Keratinocyte (primary cell): ENCODE data around the gene HK1. TPM values are rescaled to one million over a fixed set of nuclear protein-coding genes. Genes with fewer than 3 reads are reported as not detected.

ENCODE experiments used
- DNase-seq: peaks from one replicate; pipeline ENCODE4 v3.0.0-alpha.2; 2011; ENCODE audit warnings: low read depth, missing footprints, low spot score
- FAIRE-seq: peaks from 2 replicates; lab custom pipeline; 2011; peaks lifted over from hg19 to GRCh38; lab: Jason Lieb, UNC
- H2AFZ ChIP-seq: 2 replicates; pipeline ENCODE4 v1.6.0; 2012; ENCODE audit warnings: low read length, control low read depth, inconsistent platforms; ENCODE audit not compliant: control insufficient read depth
- H3K27ac ChIP-seq: 2 replicates; pipeline ENCODE4 v1.5.1; 2011; ENCODE audit warnings: low read length; ENCODE audit not compliant: control insufficient read depth, insufficient read depth
- H3K27me3 ChIP-seq: 3 replicates; pipeline ENCODE4 v1.6.0; 2011; ENCODE audit warnings: low read length; ENCODE audit not compliant: control insufficient read depth, insufficient read depth; ENCODE audit errors: extremely low read depth
- H3K36me3 ChIP-seq, 2 experiments: 2 replicates in 1 of 2; 3 replicates in 1 of 2; pipeline ENCODE4 v1.5.1; 2011; ENCODE audit warnings: low read length in 2 of 2, mild to moderate bottlenecking in 1 of 2; ENCODE audit not compliant: control insufficient read depth in 2 of 2, insufficient read depth in 2 of 2; ENCODE audit errors: extremely low read depth in 1 of 2
- H3K4me1 ChIP-seq: 3 replicates; pipeline ENCODE4 v1.5.1; 2011; ENCODE audit warnings: low read length; ENCODE audit not compliant: control insufficient read depth, insufficient read depth; ENCODE audit errors: extremely low read depth
- H3K4me2 ChIP-seq: 3 replicates; pipeline ENCODE4 v1.6.0; 2011; ENCODE audit warnings: low read depth, low read length; ENCODE audit not compliant: control insufficient read depth, insufficient read depth; ENCODE audit errors: extremely low read depth
- H3K4me3 ChIP-seq, 3 experiments: fragments of 200-600 bp in 1 of 3; sonication (generic) in 1 of 3; 2 replicates in 2 of 3; 3 replicates in 1 of 3; pipeline ENCODE4 v1.5.1; 2011 to 2016; ENCODE audit warnings: low read length in 3 of 3, mild to moderate bottlenecking in 3 of 3, control low read depth in 2 of 3, inconsistent platforms in 1 of 3, low read depth in 1 of 3, mixed read lengths in 1 of 3, mixed run types in 1 of 3, moderate library complexity in 1 of 3; ENCODE audit not compliant: control insufficient read depth in 2 of 3, insufficient read depth in 2 of 3; ENCODE audit errors: extremely low read depth in 1 of 3
- H3K79me2 ChIP-seq: 2 replicates; pipeline ENCODE4 v1.6.0; 2012; ENCODE audit warnings: low read length; ENCODE audit not compliant: control insufficient read depth, insufficient read depth
- H3K9ac ChIP-seq: 3 replicates; pipeline ENCODE4 v1.6.0; 2011; ENCODE audit warnings: low read length; ENCODE audit not compliant: control insufficient read depth, insufficient read depth; ENCODE audit errors: extremely low read depth
- H3K9me1 ChIP-seq: 3 replicates; pipeline ENCODE4 v1.6.0; 2011; ENCODE audit warnings: low read length; ENCODE audit not compliant: control insufficient read depth, insufficient read depth; ENCODE audit errors: extremely low read depth
- H3K9me3 ChIP-seq: 2 replicates; pipeline ENCODE4 v1.5.1; 2012; ENCODE audit warnings: low read depth, low read length; ENCODE audit not compliant: control insufficient read depth
- H4K20me1 ChIP-seq: 3 replicates; pipeline ENCODE4 v1.6.0; 2011; ENCODE audit warnings: low read length; ENCODE audit not compliant: control insufficient read depth, insufficient read depth; ENCODE audit errors: extremely low read depth
- EZH2 ChIP-seq: IDR thresholded peaks from one replicate; pipeline ENCODE4 v1.6.1; 2012; ENCODE audit warnings: inconsistent platforms, mild to moderate bottlenecking, low read length, moderate library complexity
- dilution Hi-C: fragments of 300-500 bp; cut with MboI; formaldehyde crosslinking; loops from one replicate; pipeline ENCODE4 v1.7.0; 2020; ENCODE audit warnings: low sequenced_read_pairs; ENCODE audit not compliant: extremely low pct_ligation_motif_present
- polyA plus RNA-seq, 5 experiments: library from polyadenylated mRNA; depleted of rRNA in 3 of 5; stranded (reverse) in 3 of 5; stranded (forward) in 1 of 5; unstranded in 1 of 5; fragments of >200 nt; gene quantifications; 1 replicate in 1 of 5; 2 replicates in 3 of 5; 3 replicates in 1 of 5; pipeline versions ENCODE4 v1.2.1 to v1.2.3, GENCODE V29; 2011 to 2012; ENCODE audit warnings: missing spikeins in 2 of 5, low read depth in 1 of 5, low replicate concordance in 1 of 5
- TF ChIP-seq, protein P1 (sequence below), 3 experiments: IDR thresholded peaks in 1 of 3; conservative IDR thresholded peaks in 1 of 3; optimal IDR thresholded peaks in 1 of 3; 2 replicates in 2 of 3; 3 replicates in 1 of 3; pipeline versions ENCODE3 to v1.5.1; 2011; ENCODE audit warnings: low read length in 3 of 3, mild to moderate bottlenecking in 3 of 3, moderate library complexity in 2 of 3, control low read depth in 1 of 3, inconsistent platforms in 1 of 3; ENCODE audit not compliant: insufficient read depth in 2 of 3; ENCODE audit errors: extremely low read depth in 1 of 3

The HK1 gene
- polyA plus RNA-seq, 1 donor (not counting 4 experiments of a cell fraction or from before 2014, with no cell fraction given): 106 TPM

DNA sequence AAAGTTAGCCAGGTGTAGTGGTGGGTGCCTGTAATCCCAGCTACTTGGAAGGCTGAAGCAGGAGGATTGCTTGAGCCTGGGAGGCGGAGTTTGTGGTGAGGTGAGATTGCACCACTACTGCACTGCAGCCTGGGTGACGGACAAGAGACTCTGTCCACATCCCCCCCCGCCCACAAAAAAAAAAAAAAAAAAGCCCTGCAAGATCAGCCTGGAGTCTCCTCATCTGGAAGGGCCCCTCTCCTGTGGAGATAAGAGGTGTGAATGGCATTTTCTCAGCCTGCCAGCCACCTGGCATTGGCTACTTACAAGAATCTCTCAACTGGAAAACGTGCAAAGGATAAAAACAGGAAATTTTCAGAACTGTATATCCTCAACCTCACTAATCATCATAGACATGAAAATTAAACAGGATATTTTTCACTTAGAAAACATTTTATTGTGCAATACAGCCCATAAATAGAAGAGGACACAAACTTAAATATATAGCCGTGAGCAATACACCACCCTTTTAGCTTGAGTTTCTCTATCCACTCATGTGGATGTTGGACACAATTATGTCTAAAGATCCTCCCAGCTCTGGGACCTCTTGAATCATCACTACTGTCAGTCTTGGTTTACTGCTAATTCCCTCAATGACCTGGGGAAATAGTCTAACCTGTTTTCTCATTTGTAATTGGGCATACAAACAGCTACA is 161.7 kb downstream of the HK1 start:
- Histone ChIP-seq H2AFZ (no peak overlapping the region), H3K27ac (peak overlapping the region; percentile 91), H3K4me3 (peak overlapping the region in 1 of 3 experiments; percentile 34)

DNA sequence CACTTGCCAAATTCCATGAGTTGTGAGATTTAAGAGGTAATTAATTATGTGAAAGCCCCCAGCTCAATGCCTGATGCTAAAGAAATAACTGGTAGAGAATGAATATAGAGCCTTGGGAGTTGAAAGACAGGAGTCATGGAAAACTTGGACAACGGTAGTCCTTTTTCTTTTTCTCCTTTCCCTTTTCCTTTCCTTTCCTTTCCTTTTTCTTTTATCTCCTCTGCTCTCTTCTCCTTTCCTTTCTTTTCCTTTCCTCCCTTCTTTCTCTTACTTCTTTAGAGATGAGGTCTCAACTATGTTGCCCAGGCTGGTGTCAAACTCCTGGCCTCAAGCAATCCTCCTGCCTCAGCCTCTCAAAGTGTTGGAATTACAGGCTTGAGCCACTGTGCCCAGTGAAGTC is 165.1 kb downstream of the HK1 start:
- H3K36me3 ChIP-seq: no peaks in the 10 kb centered on the region
- H3K4me2 ChIP-seq: no peak overlapping the region
- H3K9ac ChIP-seq: no peak overlapping the region
- H2AFZ ChIP-seq: no peak overlapping the region
- H3K9me1 ChIP-seq: no peaks in the 10 kb centered on the region
- no peak for FAIRE-seq
- TF ChIP-seq, protein P1, sequence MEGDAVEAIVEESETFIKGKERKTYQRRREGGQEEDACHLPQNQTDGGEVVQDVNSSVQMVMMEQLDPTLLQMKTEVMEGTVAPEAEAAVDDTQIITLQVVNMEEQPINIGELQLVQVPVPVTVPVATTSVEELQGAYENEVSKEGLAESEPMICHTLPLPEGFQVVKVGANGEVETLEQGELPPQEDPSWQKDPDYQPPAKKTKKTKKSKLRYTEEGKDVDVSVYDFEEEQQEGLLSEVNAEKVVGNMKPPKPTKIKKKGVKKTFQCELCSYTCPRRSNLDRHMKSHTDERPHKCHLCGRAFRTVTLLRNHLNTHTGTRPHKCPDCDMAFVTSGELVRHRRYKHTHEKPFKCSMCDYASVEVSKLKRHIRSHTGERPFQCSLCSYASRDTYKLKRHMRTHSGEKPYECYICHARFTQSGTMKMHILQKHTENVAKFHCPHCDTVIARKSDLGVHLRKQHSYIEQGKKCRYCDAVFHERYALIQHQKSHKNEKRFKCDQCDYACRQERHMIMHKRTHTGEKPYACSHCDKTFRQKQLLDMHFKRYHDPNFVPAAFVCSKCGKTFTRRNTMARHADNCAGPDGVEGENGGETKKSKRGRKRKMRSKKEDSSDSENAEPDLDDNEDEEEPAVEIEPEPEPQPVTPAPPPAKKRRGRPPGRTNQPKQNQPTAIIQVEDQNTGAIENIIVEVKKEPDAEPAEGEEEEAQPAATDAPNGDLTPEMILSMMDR (optimal IDR thresholded peaks at IDR 0.05 in 1 of 3, IDR thresholded peaks at IDR 0.05 in 1 of 3, conservative IDR thresholded peaks at IDR 0.05 in 1 of 3; ENCODE audit: extremely low read depth in 1 of 3, insufficient read depth in 2 of 3, low read length in 3 of 3): no peak
- TF ChIP-seq EZH2: no peak
- H3K4me1 ChIP-seq: peaks cover 48% of the 10 kb centered on the region
- no peaks in the 10 kb centered on the region for H4K20me1 ChIP-seq
- no peak for DNase-seq
- H3K9me3 ChIP-seq: no peaks in the 10 kb centered on the region
- H3K4me3 ChIP-seq: no peak overlapping the region
- H3K79me2 ChIP-seq: no peaks in the 10 kb centered on the region
- dilution Hi-C loops: no loop called here
- no peak overlapping the region for H3K27ac ChIP-seq
- H3K27me3 ChIP-seq: no peaks in the 10 kb centered on the region

More for the DNA sequence above, 161.7 kb downstream of the HK1 start:
- no peaks in the 10 kb centered on the region for H3K27me3 ChIP-seq
- no peaks in the 10 kb centered on the region for H3K9me1 ChIP-seq
- no peak for FAIRE-seq
- TF ChIP-seq, protein P1 (optimal IDR thresholded peaks at IDR 0.05 in 1 of 3, IDR thresholded peaks at IDR 0.05 in 1 of 3, conservative IDR thresholded peaks at IDR 0.05 in 1 of 3; ENCODE audit: extremely low read depth in 1 of 3, insufficient read depth in 2 of 3, low read length in 3 of 3): no peak
- no peak for TF ChIP-seq EZH2
- H3K4me2 ChIP-seq: peak overlapping the region; percentile 64
- no peaks in the 10 kb centered on the region for H3K36me3 ChIP-seq
- H3K79me2 ChIP-seq: no peaks in the 10 kb centered on the region
- H3K4me1 ChIP-seq: peaks cover 35% of the 10 kb centered on the region
- H3K9me3 ChIP-seq: no peaks in the 10 kb centered on the region
- dilution Hi-C loops: no loop called here
- no peak overlapping the region for H3K9ac ChIP-seq
- H4K20me1 ChIP-seq: no peaks in the 10 kb centered on the region
- DNase-seq: no peak
